Measurements from ENCODE around the gene ANKRD11.
A peak's percentile ranks its signal among the peaks of the same experiment; 100 is the strongest.

Gene ANKRD11

DNA sequence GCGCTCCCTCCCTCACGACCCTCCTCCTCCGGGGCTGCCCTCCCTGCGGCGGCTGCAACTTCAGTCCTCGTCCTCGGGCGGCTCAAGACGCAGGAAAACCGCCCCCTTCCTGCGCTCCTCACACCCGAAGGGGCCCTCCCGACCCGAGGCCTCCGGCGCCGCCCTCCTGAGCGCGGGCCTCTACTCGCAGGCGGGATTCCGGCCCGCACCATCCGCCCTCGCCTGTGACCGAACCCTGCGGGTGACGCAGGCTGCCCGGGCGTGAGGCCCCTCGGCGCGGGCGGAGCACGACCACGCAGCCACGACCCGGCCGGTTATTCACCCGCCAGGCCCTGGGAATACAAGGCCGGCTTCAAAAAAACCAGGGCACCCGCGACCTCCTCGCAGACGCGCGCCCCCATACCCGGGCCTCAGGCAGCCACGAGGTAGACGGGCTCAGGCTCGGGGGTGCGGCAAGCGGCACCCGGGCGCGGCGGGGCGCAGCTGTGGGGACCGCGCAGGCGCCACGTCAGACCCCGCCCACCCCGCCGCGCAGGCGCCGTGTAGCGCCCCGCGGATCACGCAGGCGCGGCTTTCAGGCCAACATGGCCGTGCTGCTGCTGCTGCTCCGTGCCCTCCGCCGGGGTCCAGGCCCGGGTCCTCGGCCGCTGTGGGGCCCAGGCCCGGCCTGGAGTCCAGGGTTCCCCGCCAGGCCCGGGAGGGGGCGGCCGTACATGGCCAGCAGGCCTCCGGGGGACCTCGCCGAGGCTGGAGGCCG lies 17.7 kb upstream of the ANKRD11 start, which contains the start of gene SPG7:
Gene SPG7 (plus strand): TSS at position 570 of the 757 bp plus-strand sequence. CDS start 15 bp downstream, at position 585.
- intact Hi-C loops (cut with DNase I): loop anchor here (1.0 to 5.0 kb wide), 2 partner anchors 18 to 49 kb away; partner anchors contain the start of gene ANKRD11
- DNase-seq: peak; percentile 48 to 92 (median 83)

DNA sequence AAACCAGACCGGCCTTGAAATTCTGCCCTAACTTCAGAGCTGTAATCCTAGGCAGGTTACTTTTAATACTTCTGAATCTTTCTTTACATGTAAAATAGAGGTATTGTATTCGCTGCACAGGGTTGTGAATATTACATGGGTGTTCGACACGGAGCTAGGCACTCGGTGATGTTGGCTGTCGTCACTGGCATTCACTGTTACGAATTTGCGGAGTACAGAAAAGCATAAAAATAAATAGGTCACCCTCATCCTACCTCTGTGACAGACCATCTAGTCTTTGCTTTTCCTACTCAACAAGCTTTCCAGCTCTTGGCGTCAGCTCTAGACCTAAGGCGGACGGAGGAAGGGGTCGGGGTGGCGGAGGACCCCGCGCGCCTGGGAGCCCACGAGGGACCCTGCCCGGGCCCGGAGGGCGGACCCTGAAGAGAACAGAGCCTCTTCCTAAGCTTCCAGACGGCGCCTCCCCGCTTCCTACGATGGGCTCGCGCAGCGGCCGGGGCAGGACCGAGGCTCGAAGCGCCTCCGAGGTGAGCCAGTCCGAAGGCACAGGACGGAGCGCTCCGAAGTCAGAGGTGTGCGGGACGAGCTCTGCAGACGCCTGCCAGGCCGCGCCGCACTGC lies 17.0 kb upstream of the ANKRD11 start:
- DNase-seq: peak in 7 of 42 donors; percentile 19 to 58 (median 36)
- intact Hi-C loops (cut with DNase I): loop anchor here (5.0 kb wide), 1 partner anchor 50 kb away; no protein-coding TSS in a partner anchor

DNA sequence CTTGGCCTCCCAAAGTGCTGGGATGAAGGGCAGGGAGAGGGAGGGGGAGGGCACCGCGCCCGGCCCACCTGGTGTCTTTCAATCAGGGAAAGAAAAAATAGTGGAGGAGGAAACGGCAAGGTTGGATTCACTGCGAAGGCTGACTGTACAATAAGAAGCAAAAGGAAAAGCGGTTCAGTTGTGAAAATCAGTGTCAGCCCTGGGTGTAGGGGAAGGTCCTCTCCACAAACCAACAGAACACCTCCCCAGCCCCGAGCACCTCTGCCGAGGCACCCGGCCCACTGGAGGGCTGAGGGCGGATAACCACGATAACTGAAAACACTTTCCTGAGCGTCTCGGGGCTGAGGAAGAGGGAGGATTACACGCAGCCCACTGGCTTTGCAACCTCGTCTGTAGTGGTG lies 16.4 kb upstream of the ANKRD11 start:
- intact Hi-C loops (cut with DNase I): loop anchor here (5.0 kb wide), 1 partner anchor 51 kb away; no protein-coding TSS in a partner anchor
- DNase-seq: peak in 10 of 42 donors; percentile 13 to 55 (median 30)

DNA sequence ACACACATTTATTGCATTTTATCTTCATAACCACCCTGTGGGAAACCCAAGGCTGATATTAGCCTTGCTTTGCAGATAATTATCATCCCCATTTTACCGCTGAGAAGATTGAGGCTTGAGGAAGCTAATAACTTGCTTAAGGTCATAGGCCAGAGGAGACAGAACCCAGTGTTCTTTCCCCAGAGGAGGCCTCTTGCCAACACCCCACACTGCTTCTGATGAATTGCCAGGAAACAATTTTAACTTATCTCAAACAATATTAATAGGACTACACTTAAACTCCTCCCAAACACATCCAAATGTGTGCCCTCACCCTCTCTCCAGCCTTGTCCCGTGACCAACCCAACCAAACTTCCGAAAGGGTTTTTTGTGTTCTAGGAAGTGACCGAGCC lies 15.7 kb upstream of the ANKRD11 start:
- intact Hi-C loops (cut with DNase I): loop anchor here (5.0 kb wide), 1 partner anchor 51 kb away; no protein-coding TSS in a partner anchor
- DNase-seq: no peak

DNA sequence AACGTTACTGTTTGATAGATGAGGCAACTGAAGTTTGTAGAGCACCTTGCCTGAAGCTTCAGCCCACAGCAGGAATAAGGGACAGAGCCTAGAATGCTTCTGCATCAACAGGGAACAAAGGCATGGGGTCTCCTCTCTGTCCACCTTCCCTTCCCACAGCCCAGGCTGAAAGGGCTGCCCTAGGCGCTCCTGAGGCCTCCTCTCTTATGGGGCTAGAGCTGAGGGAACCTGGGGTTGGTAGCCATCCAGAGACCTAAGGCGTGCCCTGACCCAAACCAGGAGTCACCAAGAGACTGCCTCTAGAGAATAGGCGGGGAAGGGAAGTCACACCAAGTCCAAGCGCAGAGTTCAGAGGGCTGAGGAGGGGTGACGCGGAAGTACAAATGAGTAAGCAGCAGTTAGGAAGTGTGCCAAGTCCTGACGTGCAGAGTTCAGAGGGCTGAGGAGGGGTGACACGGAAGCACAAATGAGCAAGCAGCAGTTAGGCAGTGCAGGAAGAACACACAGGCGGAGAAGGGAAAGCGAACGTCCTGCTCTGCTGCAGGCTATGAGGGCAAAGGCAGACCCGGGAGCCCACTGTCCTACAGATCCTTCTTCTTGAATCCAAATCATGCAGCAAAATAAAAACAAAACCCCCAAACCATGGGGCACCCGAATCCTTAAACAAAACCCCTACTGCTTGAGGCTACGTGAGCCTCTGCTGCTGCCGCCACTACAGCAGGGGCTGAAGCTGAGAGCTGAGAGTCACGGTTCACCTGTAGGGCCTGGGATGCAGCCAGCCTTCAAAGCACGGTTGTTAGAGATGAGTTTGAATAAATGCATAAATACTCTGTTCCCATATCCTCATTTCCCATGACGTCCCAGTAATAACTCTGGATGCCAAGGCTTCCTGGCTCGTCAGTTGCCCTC lies 15.1 kb upstream of the ANKRD11 start:
- intact Hi-C loops (cut with DNase I): loop anchor here (5.0 kb wide), 1 partner anchor 52 kb away; no protein-coding TSS in a partner anchor

DNA sequence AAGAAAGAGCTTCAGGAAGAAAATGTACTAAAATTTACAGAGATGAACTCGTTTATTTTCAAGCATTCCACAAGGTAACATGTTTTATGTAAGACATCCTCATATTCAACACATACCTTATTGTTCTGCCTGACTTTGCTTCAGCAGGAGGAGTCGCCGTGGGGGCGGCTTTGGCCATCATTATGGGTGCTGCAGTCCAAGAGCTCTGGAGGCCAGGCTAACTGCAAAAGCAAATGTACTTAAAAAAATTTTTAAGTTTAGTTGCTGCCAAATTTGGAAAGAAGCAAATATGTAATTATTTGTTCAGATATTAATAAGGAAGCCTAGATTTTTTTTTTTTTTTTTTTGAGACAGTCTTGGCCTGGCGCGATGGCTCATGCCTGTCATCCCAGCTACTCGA lies 13.7 kb upstream of the ANKRD11 start:
- intact Hi-C loops (cut with DNase I): no loop called here
- DNase-seq: no peak

More for the DNA sequence above, 15.1 kb upstream of the ANKRD11 start:
- DNase-seq: peak in 37 of 42 donors; percentile 11 to 75 (median 51)

DNA sequence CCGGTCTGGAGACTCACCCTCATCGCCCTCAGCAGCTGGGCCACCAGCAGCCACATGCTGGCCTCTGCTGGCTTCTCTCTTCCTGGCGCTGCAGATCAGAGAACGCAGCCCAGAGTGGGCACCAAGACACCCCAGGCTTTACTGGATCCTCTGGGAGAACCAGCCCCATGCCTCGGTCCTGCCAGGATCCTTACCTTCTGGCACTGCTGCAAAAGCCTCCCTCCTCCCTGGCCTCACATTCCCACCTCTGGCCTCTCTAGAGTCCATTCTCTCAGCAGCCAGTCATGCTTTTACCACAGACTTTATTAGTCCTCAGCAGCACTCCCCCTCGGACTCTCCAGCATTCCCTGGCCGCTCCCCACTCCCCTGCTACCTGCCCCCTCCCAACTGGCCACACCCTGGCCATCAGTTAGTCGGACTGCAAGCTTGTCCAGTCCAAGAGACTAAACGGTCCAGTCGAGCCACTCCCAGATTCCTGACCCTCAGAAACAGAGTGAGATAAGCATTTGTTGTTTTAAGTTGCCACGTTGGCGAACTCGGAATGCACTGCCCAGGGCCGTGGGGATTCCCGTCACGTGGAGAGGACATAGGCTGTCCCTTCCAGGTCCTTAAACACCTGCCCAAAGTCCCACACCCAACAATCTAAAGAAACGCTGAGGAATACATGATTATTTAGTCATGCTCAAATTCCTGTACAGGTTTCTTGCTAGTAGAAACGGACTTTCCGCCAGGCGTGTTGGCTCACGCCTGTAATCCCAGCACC lies 11.9 kb upstream of the ANKRD11 start:
- no peak for DNase-seq
- intact Hi-C loops (cut with DNase I): no loop called here

DNA sequence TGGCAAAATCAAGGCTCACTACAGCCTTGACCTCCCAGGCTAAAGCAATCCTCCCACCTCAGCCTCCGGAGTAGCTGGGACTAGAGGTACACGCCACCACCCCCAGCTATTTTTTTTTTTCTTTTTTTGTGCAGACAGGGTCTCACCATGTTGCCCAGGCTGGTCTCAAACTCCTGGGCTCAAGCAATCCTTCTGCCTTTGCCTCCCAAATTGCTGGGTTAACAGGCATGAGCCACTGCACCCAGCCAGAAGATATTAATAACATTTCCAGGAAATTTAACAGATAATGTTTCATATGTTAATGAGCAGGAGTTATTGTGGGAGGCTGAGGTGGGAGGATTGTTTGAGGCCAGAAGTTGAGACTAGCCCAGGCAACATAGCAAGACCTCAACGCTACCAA lies 9.4 kb upstream of the ANKRD11 start:
- no peak for DNase-seq
- intact Hi-C loops (cut with DNase I): loop anchor here (10.0 kb wide), 1 partner anchor 165 kb away; no protein-coding TSS in a partner anchor

DNA sequence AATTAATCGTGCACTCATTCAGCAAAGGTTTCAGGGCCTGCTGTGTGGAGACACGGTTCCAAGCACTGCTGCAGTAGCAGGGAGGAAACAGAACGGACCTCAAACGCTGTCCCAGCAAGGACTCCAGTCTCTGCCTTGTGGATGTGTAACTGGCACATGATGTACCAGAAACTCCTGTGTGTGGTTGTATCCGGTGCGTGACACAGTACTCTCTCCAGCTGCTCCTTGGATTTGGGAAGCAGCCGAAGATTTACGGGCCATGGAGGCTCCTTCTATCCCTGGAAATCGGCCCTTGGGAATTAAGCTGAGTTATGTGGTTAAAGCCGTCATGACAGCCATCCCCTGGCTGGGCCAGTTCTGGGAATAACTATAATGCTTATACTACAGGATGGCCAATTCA lies 8.5 kb upstream of the ANKRD11 start:
- no peak for DNase-seq
- intact Hi-C loops (cut with DNase I): loop anchor here (10.0 kb wide), 1 partner anchor 164 kb away; no protein-coding TSS in a partner anchor

DNA sequence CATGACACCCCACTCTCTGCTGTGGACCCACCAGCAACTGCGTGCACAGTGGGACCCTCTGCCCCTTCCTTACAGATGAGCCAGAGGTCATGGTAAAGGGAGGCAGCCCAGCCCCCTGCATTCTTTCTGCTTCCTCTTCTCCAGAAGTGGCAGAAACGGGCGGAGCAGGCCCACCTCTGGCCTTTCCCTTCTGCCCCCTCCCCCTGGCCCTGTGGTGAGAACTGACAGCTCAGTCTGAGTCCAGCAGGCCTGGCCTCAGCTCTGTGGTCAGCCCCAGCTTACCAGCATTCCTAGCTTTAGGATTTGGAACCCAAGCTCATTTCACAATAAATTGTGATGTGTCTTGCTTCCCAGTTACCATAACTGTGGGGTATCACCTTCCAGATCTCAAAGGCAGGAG lies 4.8 kb upstream of the ANKRD11 start:
- intact Hi-C loops (cut with DNase I): loop anchor here (10.0 kb wide), 1 partner anchor 160 kb away; no protein-coding TSS in a partner anchor
- DNase-seq: no peak

DNA sequence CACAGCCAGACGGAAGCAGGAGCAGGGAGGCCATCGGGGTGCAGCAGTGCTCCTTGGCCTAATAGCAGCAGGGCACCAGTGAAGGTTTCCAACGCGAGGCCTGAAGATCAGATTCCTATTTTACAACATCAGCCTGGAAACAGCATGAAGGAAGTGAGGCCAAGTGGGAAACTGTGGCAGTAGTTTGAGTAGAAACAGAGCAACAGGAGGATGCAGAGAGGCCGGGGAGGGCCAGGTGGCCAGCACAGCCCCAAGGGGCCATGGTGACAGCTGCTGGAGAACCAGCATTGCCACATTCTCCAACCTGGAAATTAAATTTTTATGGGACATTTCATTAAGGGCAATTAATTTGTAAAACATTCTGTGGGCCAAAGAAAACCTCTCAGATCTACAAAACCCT lies 3.4 kb upstream of the ANKRD11 start:
- no peak for DNase-seq
- intact Hi-C loops (cut with DNase I): loop anchor here (5.0 to 10.0 kb wide), 2 partner anchors 64 to 159 kb away; no protein-coding TSS in a partner anchor

DNA sequence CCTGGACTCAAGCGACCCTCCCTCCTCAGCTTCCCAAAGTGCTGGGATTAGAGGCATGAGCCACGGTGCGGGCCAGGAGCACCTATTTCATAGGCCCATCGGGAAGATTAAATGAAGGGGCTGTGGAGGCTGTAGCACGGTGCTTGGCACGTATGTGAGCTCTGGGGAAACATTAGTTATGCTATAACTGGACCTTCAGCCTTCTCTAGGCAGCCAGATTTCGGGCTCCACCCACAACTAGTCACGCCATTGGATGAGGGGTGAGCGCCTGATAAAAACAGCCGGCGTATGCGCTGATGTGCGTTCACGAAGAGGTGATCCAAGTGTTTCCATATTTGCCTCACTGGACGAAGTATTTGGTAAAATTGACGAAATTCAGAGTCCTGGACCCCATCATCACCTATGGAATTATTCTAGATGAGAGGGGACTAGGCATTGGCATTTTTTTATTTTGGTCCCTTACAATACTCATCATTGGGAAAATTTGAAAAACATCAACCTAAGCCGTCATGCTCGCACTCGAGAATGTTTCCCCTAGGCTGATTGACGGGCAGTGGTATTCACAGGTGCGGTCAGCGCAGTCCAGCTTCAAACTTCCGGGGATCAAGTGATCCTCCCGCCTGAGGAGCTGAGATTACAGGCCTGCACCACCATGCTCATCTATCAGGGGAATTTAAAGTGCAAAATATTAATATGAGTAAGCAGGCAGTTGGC lies 1.8 kb upstream of the ANKRD11 start:
- intact Hi-C loops (cut with DNase I): loop anchor here (5.0 to 10.0 kb wide), 2 partner anchors 65 to 157 kb away; no protein-coding TSS in a partner anchor
- no peak for DNase-seq

DNA sequence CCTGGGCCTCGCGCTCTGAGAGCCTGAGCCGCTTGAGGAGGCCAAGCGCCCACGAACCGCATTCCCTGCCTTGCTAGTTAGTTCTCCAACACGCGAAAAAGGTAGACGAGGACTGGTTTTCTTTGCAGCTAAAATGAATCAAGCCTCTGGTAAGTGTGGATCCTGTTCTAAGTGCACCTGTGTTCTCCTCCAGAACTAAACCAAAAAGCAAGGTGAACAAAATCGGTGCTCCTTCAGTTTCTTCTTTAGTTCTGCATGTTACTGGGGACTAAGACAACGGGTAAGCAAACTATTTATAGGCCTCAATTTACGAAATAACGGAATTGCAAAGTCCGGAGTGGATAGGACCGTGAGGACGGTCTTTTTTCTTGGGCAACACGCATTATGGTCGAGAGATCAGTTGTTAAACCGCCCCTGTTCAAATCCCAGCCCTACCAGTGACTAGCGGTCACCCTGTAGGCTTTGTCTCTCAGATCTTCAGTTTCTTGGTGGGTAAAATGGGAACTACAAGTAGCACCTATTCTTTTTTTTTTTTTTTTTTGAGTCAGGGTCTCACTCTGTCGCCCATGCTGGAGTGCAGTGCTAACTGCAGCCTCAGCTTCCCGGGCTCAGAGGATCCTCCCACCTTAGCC lies 993 bp upstream of the ANKRD11 start:
- DNase-seq: no peak
- intact Hi-C loops (cut with DNase I): loop anchor here (5.0 to 10.0 kb wide), 2 partner anchors 66 to 157 kb away; no protein-coding TSS in a partner anchor

DNA sequence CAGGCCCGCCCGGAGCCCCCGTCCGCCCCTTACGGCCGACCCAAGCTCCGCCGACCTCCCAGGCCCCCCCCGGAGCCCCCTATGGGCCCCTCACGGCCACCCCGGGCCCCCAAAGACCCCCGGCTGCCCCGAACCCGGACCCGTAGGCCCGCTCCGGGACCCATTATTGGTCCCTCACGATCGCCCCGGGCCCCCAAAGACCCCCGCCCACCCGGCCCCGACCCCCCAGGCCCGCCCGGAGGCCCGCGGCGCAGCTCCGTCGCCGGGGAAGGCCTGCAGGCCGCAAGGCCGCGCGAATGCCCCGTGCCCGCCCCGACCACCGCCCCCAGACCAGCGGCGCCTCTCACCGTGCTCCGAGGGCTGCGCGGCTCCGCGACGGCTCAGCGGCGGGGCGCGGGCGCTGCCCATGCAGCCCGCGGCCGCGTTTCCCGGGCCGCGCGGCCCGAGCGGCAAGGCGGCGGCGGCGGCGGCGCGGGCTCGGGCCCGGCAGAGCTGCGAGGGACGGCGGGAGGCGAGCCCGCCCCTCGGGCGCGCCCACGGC lies 393 bp downstream of the ANKRD11 start:
- intact Hi-C loops (cut with DNase I): loop anchor here (1.0 to 10.0 kb wide), 3 partner anchors 18 to 155 kb away; partner anchors contain the start of gene SPG7
- peak in 1 of 42 donors; percentile 12 for DNase-seq

DNA sequence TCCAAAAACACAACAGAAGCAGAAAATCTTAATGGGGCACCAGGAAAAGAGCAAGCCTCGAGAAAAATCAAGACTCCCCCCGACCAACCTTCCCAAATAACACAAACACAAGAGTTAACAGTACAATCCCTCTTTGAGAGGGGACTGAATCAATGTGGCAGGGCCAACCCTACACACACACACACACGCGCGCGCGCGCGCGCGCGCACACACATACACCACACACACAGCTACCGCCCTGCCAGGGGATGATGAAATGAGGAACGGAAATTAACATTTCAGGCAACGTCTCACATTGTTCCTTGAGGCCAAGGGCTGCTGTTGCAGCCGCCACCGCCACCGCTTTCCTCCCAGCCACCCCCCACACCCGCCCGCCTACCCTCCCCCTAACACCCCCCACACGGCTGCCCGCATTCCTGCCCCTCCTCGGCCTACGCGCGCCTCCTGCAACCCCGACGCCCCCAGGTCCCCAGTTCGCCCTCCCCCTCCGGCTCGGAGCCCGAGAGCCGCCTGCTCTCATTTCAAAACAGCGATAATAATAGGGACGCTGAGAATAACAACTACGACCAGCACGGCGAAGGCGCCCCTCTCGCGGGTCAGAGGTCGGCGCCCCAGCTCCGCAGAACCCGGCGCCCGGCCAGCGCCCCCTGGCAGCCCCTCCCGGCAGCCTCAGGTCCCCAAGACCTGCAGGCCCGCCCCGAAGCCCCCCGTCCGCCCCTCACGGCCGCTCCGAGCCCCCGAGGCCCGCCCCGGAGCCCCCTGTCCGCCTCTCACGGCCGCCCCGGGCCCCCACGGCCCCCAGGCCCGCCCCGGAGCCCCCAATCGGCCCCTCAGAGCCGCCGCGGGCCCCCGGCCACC lies 1.1 kb downstream of the ANKRD11 start:
- peak; percentile 51 to 91 (median 74) for DNase-seq
- intact Hi-C loops (cut with DNase I): no loop called here
